ENCODE measurements around the gene HMGB2. TPM values are rescaled to one million over a fixed set of nuclear protein-coding genes. Genes with fewer than 3 reads are reported as not detected.

The HMGB2 gene
- total RNA-seq, 3 donors from 2014 or later: 48.2 to 66.2 (median 58.0) TPM

DNA sequence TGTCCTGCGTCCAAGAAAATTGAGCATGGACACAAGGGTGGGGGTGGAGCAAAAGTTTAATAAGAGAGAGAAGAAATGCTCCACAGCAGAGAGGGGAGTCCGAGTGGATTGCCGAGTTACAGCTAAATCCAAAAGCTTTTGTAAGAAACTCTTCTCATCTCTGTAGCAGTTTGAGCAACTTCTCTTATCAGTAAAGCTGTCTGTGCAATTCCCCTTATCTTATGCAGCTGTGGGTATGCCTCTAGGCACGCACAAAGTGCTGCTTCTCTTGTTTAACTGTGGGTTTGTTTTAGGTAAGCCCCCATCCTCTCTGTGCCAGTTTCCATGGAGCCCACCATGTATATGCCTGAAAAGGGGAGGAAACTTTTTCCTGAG lies 44.8 kb downstream of the HMGB2 start:
- Histone ChIP-seq H3K27ac (no peak overlapping the region), H3K36me3 (no peaks in the 10 kb centered on the region), H3K9me3 (peaks cover 6 to 32% of the 10 kb centered on the region in 2 donors), H3K4me3 (peak overlapping the region in 2 of 3 donors; percentile 9 to 26), H3K4me1 (no peaks in the 10 kb centered on the region), H3K27me3 (no peaks in the 10 kb centered on the region)
- intact Hi-C loops (cut with DNase I; ENCODE audit: low total_unique reads): no loop called here
- no peak for DNase-seq (ENCODE audit: low spot score in 2 of 2)
- TF ChIP-seq POLR2A (IDR thresholded peaks at IDR 0.05): no peak
- no peak for TF ChIP-seq CTCF (IDR thresholded peaks at IDR 0.05)
- TF ChIP-seq POLR2AphosphoS5 (IDR thresholded peaks at IDR 0.05): no peak

DNA sequence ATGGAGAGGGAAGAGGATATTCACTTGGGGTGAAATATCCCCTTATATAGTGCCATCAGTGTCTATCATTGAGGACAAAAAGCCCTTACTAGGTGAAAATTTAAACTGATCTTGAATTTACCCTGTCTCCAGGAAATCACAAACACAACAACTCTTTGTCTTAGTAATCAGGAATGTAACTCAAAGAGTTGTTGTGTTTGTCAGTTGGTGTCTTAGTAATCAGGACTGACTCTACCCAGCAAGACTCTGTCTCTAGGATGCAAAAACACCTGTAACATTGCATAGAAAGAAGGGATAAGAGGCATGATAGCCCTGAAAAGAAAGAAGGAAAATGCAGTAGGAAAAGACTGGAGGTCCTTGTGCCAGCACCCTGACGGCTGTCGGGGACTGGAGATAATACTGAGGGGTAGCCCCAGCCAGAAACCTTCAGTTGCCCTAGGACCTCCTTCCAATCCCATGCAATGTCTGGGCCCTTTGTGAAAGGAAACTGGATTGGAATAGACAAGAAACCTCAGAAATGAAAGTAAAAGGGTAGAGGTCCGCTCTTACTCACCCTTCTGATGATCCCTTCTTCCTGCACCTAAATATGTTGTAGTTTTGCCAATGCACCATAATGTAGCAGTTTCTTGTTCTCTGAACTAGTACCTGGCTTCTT lies 45.3 kb downstream of the HMGB2 start:
- H3K36me3 ChIP-seq: no peaks in the 10 kb centered on the region
- peaks cover 6 to 38% of the 10 kb centered on the region in 2 donors for H3K9me3 ChIP-seq
- H3K27me3 ChIP-seq: no peaks in the 10 kb centered on the region
- H3K27ac ChIP-seq: no peak overlapping the region
- intact Hi-C loops (cut with DNase I; ENCODE audit: low total_unique reads): no loop called here
- H3K4me1 ChIP-seq: no peaks in the 10 kb centered on the region
- TF ChIP-seq CTCF (IDR thresholded peaks at IDR 0.05): no peak
- no peak for TF ChIP-seq POLR2AphosphoS5 (IDR thresholded peaks at IDR 0.05)
- no peak for TF ChIP-seq POLR2A (IDR thresholded peaks at IDR 0.05)
- H3K4me3 ChIP-seq: peak overlapping the region in 2 of 3 donors; percentile 9 to 26
- no peak for DNase-seq (ENCODE audit: low spot score in 2 of 2)

- Histone ChIP-seq H3K9me3 (peaks cover 6 to 43% of the 10 kb centered on the region in 2 donors), H3K4me1 (no peaks in the 10 kb centered on the region), H3K4me3 (no peak overlapping the region), H3K27ac (no peak overlapping the region), H3K27me3 (no peaks in the 10 kb centered on the region), H3K36me3 (no peaks in the 10 kb centered on the region)
- no peak for TF ChIP-seq POLR2A (IDR thresholded peaks at IDR 0.05)
- no peak for TF ChIP-seq POLR2AphosphoS5 (IDR thresholded peaks at IDR 0.05)
- TF ChIP-seq CTCF (IDR thresholded peaks at IDR 0.05): peak in 2 of 3 donors; percentile 9 to 13
- intact Hi-C loops (cut with DNase I; ENCODE audit: low total_unique reads): no loop called here
- DNase-seq (ENCODE audit: low spot score in 2 of 2): peak in 1 of 2 donors; percentile 27
These were observed 45.9 kb downstream of the HMGB2 start for GRCh38 chr4:173288296-173288695.

- no peaks in the 10 kb centered on the region for H3K4me1 ChIP-seq
- no peaks in the 10 kb centered on the region for H3K36me3 ChIP-seq
- H3K9me3 ChIP-seq: peaks cover 6 to 47% of the 10 kb centered on the region in 2 donors
- DNase-seq (ENCODE audit: low spot score in 2 of 2): no peak
- no peak for TF ChIP-seq POLR2A (IDR thresholded peaks at IDR 0.05)
- no peak for TF ChIP-seq CTCF (IDR thresholded peaks at IDR 0.05)
- no peak for TF ChIP-seq POLR2AphosphoS5 (IDR thresholded peaks at IDR 0.05)
- intact Hi-C loops (cut with DNase I; ENCODE audit: low total_unique reads): no loop called here
- H3K27ac ChIP-seq: no peak overlapping the region
- no peak overlapping the region for H3K4me3 ChIP-seq
- no peaks in the 10 kb centered on the region for H3K27me3 ChIP-seq
These were observed 46.7 kb downstream of the HMGB2 start for GRCh38 chr4:173287486-173287885.

- no peak for DNase-seq (ENCODE audit: low spot score in 2 of 2)
- H3K9me3 ChIP-seq: peaks cover 11 to 47% of the 10 kb centered on the region in 2 donors
- no peaks in the 10 kb centered on the region for H3K36me3 ChIP-seq
- no peaks in the 10 kb centered on the region for H3K4me1 ChIP-seq
- H3K4me3 ChIP-seq: no peak overlapping the region
- intact Hi-C loops (cut with DNase I; ENCODE audit: low total_unique reads): no loop called here
- H3K27me3 ChIP-seq: no peaks in the 10 kb centered on the region
- TF ChIP-seq POLR2AphosphoS5 (IDR thresholded peaks at IDR 0.05): no peak
- no peak for TF ChIP-seq CTCF (IDR thresholded peaks at IDR 0.05)
- TF ChIP-seq POLR2A (IDR thresholded peaks at IDR 0.05): no peak
- H3K27ac ChIP-seq: no peak overlapping the region
These were observed 49.7 kb downstream of the HMGB2 start for GRCh38 chr4:173284463-173284862.
